Bronchial epithelial cell (primary cell): ENCODE measurements around the gene TIGD2. TPM values are rescaled to one million over a fixed set of nuclear protein-coding genes. Genes with fewer than 3 reads are reported as not detected.
A peak's percentile ranks its signal among the peaks of the same experiment; 100 is the strongest.

Source experiments
- DNase-seq: peaks from one replicate; pipeline ENCODE4 v3.0.0-alpha.2; 2010; ENCODE audit warnings: low read depth
- FAIRE-seq: peaks from 2 replicates; lab custom pipeline; 2011; peaks lifted over from hg19 to GRCh38; lab: Jason Lieb, UNC
- H3K27me3 ChIP-seq: 2 replicates; pipeline ENCODE4 v1.5.1; 2011; ENCODE audit warnings: low read length; ENCODE audit not compliant: control insufficient read depth, insufficient read depth
- H3K36me3 ChIP-seq: 2 replicates; pipeline ENCODE4 v1.5.1; 2011; ENCODE audit warnings: low read length; ENCODE audit not compliant: control insufficient read depth, insufficient read depth
- H3K4me3 ChIP-seq: 2 replicates; pipeline ENCODE4 v1.5.1; 2011; ENCODE audit warnings: mild to moderate bottlenecking, low read depth, low read length, control low read depth
- CTCF ChIP-seq: IDR thresholded peaks from 2 replicates; pipeline ENCODE4 v1.5.1; 2011; ENCODE audit warnings: mild to moderate bottlenecking, moderate library complexity, low read length, control low read depth, inconsistent platforms; ENCODE audit not compliant: insufficient read depth, severe bottlenecking
- total RNA-seq: library from RNA; depleted of rRNA; stranded (reverse); fragments of >200 nt; gene quantifications from 2 replicates; pipeline ENCODE4 v1.2.1, GENCODE V29; 2014

Gene TIGD2
- total RNA-seq, 1 donor from 2014 or later, result 9.2 TPM

- TF ChIP-seq CTCF, result no peak
- H3K36me3 ChIP-seq, result no peaks in the 10 kb centered on the region
- DNase-seq (no peak), FAIRE-seq (no peak)
- no peaks in the 10 kb centered on the region for H3K27me3 ChIP-seq
- no peak overlapping the region for H3K4me3 ChIP-seq
Observed at GRCh38 chr4:89157488-89158024, 46.2 kb downstream of the TIGD2 start.

- Histone ChIP-seq H3K27me3 (no peaks in the 10 kb centered on the region), H3K36me3 (no peaks in the 10 kb centered on the region), H3K4me3 (no peak overlapping the region)
- no peak for FAIRE-seq
- peak; percentile 51 for DNase-seq
- TF ChIP-seq CTCF, result peak; percentile 45
Observed at GRCh38 chr4:89158884-89159503, 47.7 kb downstream of the TIGD2 start.

- no peak for FAIRE-seq
- Histone ChIP-seq H3K4me3 (no peak overlapping the region), H3K27me3 (no peaks in the 10 kb centered on the region), H3K36me3 (no peaks in the 10 kb centered on the region)
- TF ChIP-seq CTCF, result no peak
- DNase-seq, result no peak
Observed at GRCh38 chr4:89160806-89161205, 49.5 kb downstream of the TIGD2 start.

GRCh38 chr4:89161841-89162240 is 50.5 kb downstream of the TIGD2 start:
- no peak for TF ChIP-seq CTCF

GRCh38 chr4:89162496-89162895 is 51.2 kb downstream of the TIGD2 start:
- Histone ChIP-seq H3K36me3 (no peaks in the 10 kb centered on the region), H3K27me3 (no peaks in the 10 kb centered on the region), H3K4me3 (no peak overlapping the region)
- FAIRE-seq, result no peak
- no peak for TF ChIP-seq CTCF
- no peak for DNase-seq

More at GRCh38 chr4:89161841-89162240, 50.5 kb downstream of the TIGD2 start:
- DNase-seq, result peak; percentile 27
- no peaks in the 10 kb centered on the region for H3K27me3 ChIP-seq
- H3K4me3 ChIP-seq, result no peak overlapping the region
- no peaks in the 10 kb centered on the region for H3K36me3 ChIP-seq
- FAIRE-seq, result no peak
